Mononuclear cell (primary cell): ENCODE results near the gene SNRPD3. TPM values are rescaled to one million over a fixed set of nuclear protein-coding genes. Genes with fewer than 3 reads are reported as not detected.

Experiments
- total RNA-seq: library from RNA; depleted of rRNA; stranded (reverse); fragments of >200 nt; gene quantifications from one replicate; pipeline ENCODE4 v1.2.3, GENCODE V29; 2012

Gene SNRPD3
- total RNA-seq, 1 donor: 57.9 TPM

Other genes with a start within 250 kb of the SNRPD3 start
- 34.3 TPM for gene ADORA2A, start 128.4 kb upstream of the SNRPD3 start, total RNA-seq
- 3.6 TPM for gene UPB1, start 60.7 kb upstream of the SNRPD3 start, total RNA-seq
- gene GUCD1, start 861 bp upstream of the SNRPD3 start, total RNA-seq: 88.6 TPM
- gene LRRC75B, start 37.1 kb downstream of the SNRPD3 start, total RNA-seq: 0.63 TPM
- gene GGT1, start 47.2 kb downstream of the SNRPD3 start, total RNA-seq: 8.8 TPM
- gene PIWIL3, start 218.7 kb downstream of the SNRPD3 start, total RNA-seq: not detected